T follicular helper cell (primary cell): ENCODE results near the gene CH25H.

Experiments
- DNase-seq: peaks from one replicate; pipeline ENCODE4 v3.0.0-alpha.2; 2020; ENCODE audit warnings: low read depth

CH25H gene

GRCh38 chr10:89228962-89229361 lies 21.8 kb upstream of the CH25H start:
- DNase-seq, result no peak

- DNase-seq, result no peak
Observed at GRCh38 chr10:89228146-89228545, 21.0 kb upstream of the CH25H start.

GRCh38 chr10:89226891-89227290 lies 19.8 kb upstream of the CH25H start:
- DNase-seq, result no peak

GRCh38 chr10:89224739-89225443 lies 17.8 kb upstream of the CH25H start:
- no peak for DNase-seq

- DNase-seq, result no peak
Observed at GRCh38 chr10:89221919-89222318, 14.8 kb upstream of the CH25H start.

- no peak for DNase-seq
Observed at GRCh38 chr10:89219513-89220218, 12.5 kb upstream of the CH25H start.

GRCh38 chr10:89217057-89217990 lies 10.2 kb upstream of the CH25H start:
- peak; percentile 46 for DNase-seq

- no peak for DNase-seq
Observed at GRCh38 chr10:89216056-89216455, 8.9 kb upstream of the CH25H start.

- DNase-seq, result no peak
Observed at GRCh38 chr10:89215511-89215910, 8.4 kb upstream of the CH25H start.

- DNase-seq, result no peak
Observed at GRCh38 chr10:89214566-89215165, 7.5 kb upstream of the CH25H start.

- DNase-seq, result no peak
Observed at GRCh38 chr10:89213191-89213808, 6.2 kb upstream of the CH25H start.

- DNase-seq, result no peak
Observed at GRCh38 chr10:89210794-89211425, 3.8 kb upstream of the CH25H start.

GRCh38 chr10:89209718-89210117 lies 2.6 kb upstream of the CH25H start:
- DNase-seq, result no peak

GRCh38 chr10:89207801-89208551 lies 859 bp upstream of the CH25H start:
- DNase-seq, result no peak

GRCh38 chr10:89206402-89207180 lies 526 bp downstream of the CH25H start:
- peak; percentile 39 for DNase-seq

- DNase-seq, result no peak
Observed at GRCh38 chr10:89204621-89205185, 2.4 kb downstream of the CH25H start.

- no peak for DNase-seq
Observed at GRCh38 chr10:89203237-89203636, 3.9 kb downstream of the CH25H start.

- no peak for DNase-seq
Observed at GRCh38 chr10:89202033-89202425, 5.1 kb downstream of the CH25H start.

- no peak for DNase-seq
Observed at GRCh38 chr10:89201345-89202032, 5.6 kb downstream of the CH25H start.
